IMR-90 (cell line): ENCODE results near the gene DYNC2H1. TPM values are rescaled to one million over a fixed set of nuclear protein-coding genes. Genes with fewer than 3 reads are reported as not detected.

ENCODE experiments used
- ATAC-seq: fragments of 200-7000 bp; cut with Tn5 transposase; 2 replicates; pipeline ENCODE4 v1.9.1; 2020; ENCODE audit warnings: low read depth, mild to moderate bottlenecking, moderate library complexity
- BruUV-seq: library from RNA; stranded (reverse); fragments of 400-500 nt; replicated peaks from 2 replicates; lab custom pipeline; 2021; lab: Mats Ljungman, UMichigan
- CTCF ChIA-PET: fragments of 300-600 bp; formaldehyde crosslinking; extraction: SDS; loops from one replicate; lab custom pipeline; 2021; ENCODE audit warnings: antibody characterized with exemption; lab: Yijun Ruan, JAX
- POLR2A ChIA-PET: fragments of 300-600 bp; sonication (Branson Sonifier 250); formaldehyde crosslinking; loops from one replicate; lab custom pipeline; 2022; ENCODE audit warnings: antibody characterized with exemption; ENCODE audit not compliant: unreplicated experiment; lab: Charles Lee
- DNase-seq: peaks from one replicate; pipeline ENCODE4 v3.0.0; 2013
- H2AFZ ChIP-seq: replicated peaks from 2 replicates; pipeline ENCODE3; 2013; ENCODE audit warnings: low read length, mild to moderate bottlenecking; ENCODE audit not compliant: poor library complexity
- H2AK5ac ChIP-seq: 2 replicates; pipeline ENCODE4 v1.6.1; 2013; ENCODE audit warnings: low read depth, low read length, inconsistent platforms
- H2AK9ac ChIP-seq: replicated peaks from 2 replicates; pipeline ENCODE3; 2013; ENCODE audit warnings: mild to moderate bottlenecking, low read depth, low read length, moderate library complexity; ENCODE audit not compliant: poor library complexity
- H2BK120ac ChIP-seq: 2 replicates; pipeline ENCODE4 v1.6.1; 2013; ENCODE audit warnings: low read depth, low read length, inconsistent platforms
- H2BK15ac ChIP-seq: 3 replicates; pipeline ENCODE4 v1.6.1; 2013; ENCODE audit warnings: low read depth, low read length, inconsistent platforms
- H2BK20ac ChIP-seq: 2 replicates; pipeline ENCODE4 v1.6.1; 2013; ENCODE audit warnings: low read depth, mild to moderate bottlenecking, inconsistent platforms, low read length, moderate library complexity
- H2BK5ac ChIP-seq: 2 replicates; pipeline ENCODE4 v1.6.1; 2013; ENCODE audit warnings: mild to moderate bottlenecking, low read depth, low read length, inconsistent platforms; ENCODE audit not compliant: poor library complexity, severe bottlenecking
- H3K14ac ChIP-seq: replicated peaks from 2 replicates; pipeline ENCODE4 v1.6.1; 2013; ENCODE audit warnings: low read depth, low read length, inconsistent platforms
- H3K18ac ChIP-seq: 2 replicates; pipeline ENCODE4 v1.6.1; 2013; ENCODE audit warnings: low read depth, low read length, control low read depth
- H3K23ac ChIP-seq: 2 replicates; pipeline ENCODE4 v1.6.1; 2013; ENCODE audit warnings: low read depth, low read length, inconsistent platforms
- H3K27ac ChIP-seq: 2 replicates; pipeline ENCODE4 v1.5.1; 2013; ENCODE audit warnings: mild to moderate bottlenecking, control low read depth, low read length; ENCODE audit not compliant: insufficient read depth
- H3K27me3 ChIP-seq: 2 replicates; pipeline ENCODE4 v1.6.1; 2013; ENCODE audit warnings: low read length; ENCODE audit not compliant: control insufficient read depth, insufficient read depth
- H3K36me3 ChIP-seq: 2 replicates; pipeline ENCODE4 v1.6.1; 2013; ENCODE audit warnings: low read length, mixed read lengths; ENCODE audit not compliant: control insufficient read depth, insufficient read depth
- H3K4ac ChIP-seq: 2 replicates; pipeline ENCODE4 v1.6.1; 2013; ENCODE audit warnings: low read depth, low read length, inconsistent platforms
- H3K4me1 ChIP-seq: 2 replicates; pipeline ENCODE4 v1.6.1; 2013; ENCODE audit warnings: low read length, mixed read lengths; ENCODE audit not compliant: control insufficient read depth, insufficient read depth
- H3K4me2 ChIP-seq: 2 replicates; pipeline ENCODE4 v1.6.1; 2013; ENCODE audit warnings: low read depth, mild to moderate bottlenecking, control low read depth, low read length, moderate library complexity
- H3K4me3 ChIP-seq: 2 replicates; pipeline ENCODE4 v1.5.1; 2013; ENCODE audit warnings: low read depth, mild to moderate bottlenecking, control low read depth, low read length, moderate library complexity; ENCODE audit not compliant: insufficient read depth
- H3K56ac ChIP-seq: 2 replicates; pipeline ENCODE4 v1.6.1; 2013; ENCODE audit warnings: low read length, inconsistent platforms; ENCODE audit not compliant: insufficient read depth; ENCODE audit errors: extremely low read depth
- H3K79me1 ChIP-seq, 2 experiments: 2 replicates each; pipeline ENCODE4 v1.6.1; 2013; ENCODE audit warnings: low read length in 2 of 2, inconsistent platforms in 1 of 2, low read depth in 1 of 2
- H3K9ac ChIP-seq: 2 replicates; pipeline ENCODE4 v1.6.1; 2013; ENCODE audit warnings: low read depth, low read length, control low read depth
- H3K9me1 ChIP-seq: 2 replicates; pipeline ENCODE4 v1.6.1; 2013; ENCODE audit warnings: low read length, inconsistent platforms; ENCODE audit not compliant: insufficient read depth
- H3K9me3 ChIP-seq: 2 replicates; pipeline ENCODE4 v1.6.1; 2013; ENCODE audit warnings: low read length; ENCODE audit not compliant: control insufficient read depth, insufficient read depth
- H4K20me1 ChIP-seq: 2 replicates; pipeline ENCODE4 v1.6.1; 2013; ENCODE audit warnings: low read length, inconsistent platforms; ENCODE audit not compliant: insufficient read depth
- H4K5ac ChIP-seq: 2 replicates; pipeline ENCODE4 v1.6.1; 2013; ENCODE audit warnings: mild to moderate bottlenecking, low read depth, low read length, control low read depth
- H4K8ac ChIP-seq, 2 experiments: 2 replicates each; pipeline ENCODE4 v1.6.1; 2013; ENCODE audit warnings: low read depth in 2 of 2, low read length in 2 of 2, control low read depth in 1 of 2, inconsistent platforms in 1 of 2
- H4K91ac ChIP-seq: 2 replicates; pipeline ENCODE4 v1.6.1; 2013; ENCODE audit warnings: low read depth, low read length, inconsistent platforms; ENCODE audit not compliant: insufficient read depth
- BHLHE40 ChIP-seq: fragments of 150-350 bp; IDR thresholded peaks from 2 replicates; pipeline ENCODE4 v1.6.1; 2016; ENCODE audit warnings: mild to moderate bottlenecking, low read depth, low read length
- CEBPB ChIP-seq: IDR thresholded peaks from 2 replicates; pipeline ENCODE4 v1.6.1; 2012; ENCODE audit warnings: low read depth, low read length, improper control_type of control experiment
- CHD1 ChIP-seq: IDR thresholded peaks from 2 replicates; pipeline ENCODE4 v1.6.1; 2012; ENCODE audit warnings: low read depth, low read length, improper control_type of control experiment
- CTCF ChIP-seq: conservative IDR thresholded peaks from 2 replicates; pipeline ENCODE4 v1.5.1; 2012; ENCODE audit warnings: mild to moderate bottlenecking, low read depth, low read length, improper control_type of control experiment
- FOS ChIP-seq: fragments of 150-350 bp; IDR thresholded peaks from 2 replicates; pipeline ENCODE4 v1.6.1; 2016; ENCODE audit warnings: low read depth, low read length
- MAFK ChIP-seq: IDR thresholded peaks from 2 replicates; pipeline ENCODE4 v1.6.1; 2012; ENCODE audit warnings: low read depth, low read length, improper control_type of control experiment
- MAZ ChIP-seq: IDR thresholded peaks from 2 replicates; pipeline ENCODE4 v1.6.1; 2012; ENCODE audit warnings: low read depth, mild to moderate bottlenecking, low read length, improper control_type of control experiment, moderate library complexity, borderline replicate concordance
- MXI1 ChIP-seq: IDR thresholded peaks from 2 replicates; pipeline ENCODE4 v1.6.1; 2012; ENCODE audit warnings: low read depth, mild to moderate bottlenecking, low read length, moderate library complexity, borderline replicate concordance
- NFE2L2 ChIP-seq: fragments of 150-350 bp; IDR thresholded peaks from 2 replicates; pipeline ENCODE4 v1.6.1; 2016; ENCODE audit warnings: low read depth, mild to moderate bottlenecking, low read length
- POLR2A ChIP-seq: IDR thresholded peaks from 2 replicates; pipeline ENCODE4 v1.6.1; 2012; ENCODE audit warnings: mild to moderate bottlenecking, low read depth, low read length
- RAD21 ChIP-seq: IDR thresholded peaks from 2 replicates; pipeline ENCODE4 v1.6.1; 2012; ENCODE audit warnings: low read length, improper control_type of control experiment
- RCOR1 ChIP-seq: IDR thresholded peaks from 2 replicates; pipeline ENCODE4 v1.6.1; 2012; ENCODE audit warnings: mild to moderate bottlenecking, low read length, improper control_type of control experiment; ENCODE audit not compliant: insufficient replicate concordance
- RFX5 ChIP-seq: IDR thresholded peaks from 2 replicates; pipeline ENCODE4 v1.8.0; 2012; ENCODE audit warnings: low read depth, mild to moderate bottlenecking, low read length, moderate library complexity
- SMC3 ChIP-seq: fragments of 150-350 bp; IDR thresholded peaks from 2 replicates; pipeline ENCODE4 v1.6.1; 2016; ENCODE audit warnings: low read depth, mild to moderate bottlenecking, antibody characterized with exemption, low read length, moderate library complexity
- USF2 ChIP-seq: fragments of 150-350 bp; IDR thresholded peaks from 2 replicates; pipeline ENCODE4 v1.6.1; 2017; ENCODE audit warnings: mild to moderate bottlenecking, antibody characterized with exemption, low read length, low read depth
- WGBS, 2 experiments: methylation state at CpG; one replicate each; pipeline versions ENCODE4 v1.1.5 to v1.1.7; 2013; ENCODE audit warnings: missing lambda C conversion rate in 2 of 2; ENCODE audit not compliant: insufficient read length in 1 of 2; ENCODE audit errors: extremely low coverage in 2 of 2; 5-methylcytosine and 5-hydroxymethylcytosine counted together
- dilution Hi-C: fragments of 300-500 bp; cut with HindIII; formaldehyde crosslinking; loops from one replicate; pipeline ENCODE4 v1.14.3; 2018; ENCODE audit warnings: low sequenced_read_pairs; ENCODE audit not compliant: unreplicated experiment
- in situ Hi-C: fragments of 300-500 bp; cut with MboI; formaldehyde crosslinking; loops from 3 replicates; pipeline ENCODE4 v1.14.3; 2019; ENCODE audit warnings: low sequenced_read_pairs, inconsistent platforms, mixed read lengths
- intact Hi-C: fragments of 100-400 bp; cut with micrococcal nuclease; formaldehyde crosslinking; loops from 2 replicates; pipeline ENCODE4 v1.10.0; 2022
- polyA plus RNA-seq, 3 experiments: library from polyadenylated mRNA; depleted of rRNA; stranded (reverse); fragments of >200 nt; gene quantifications; 2 replicates each; pipeline ENCODE4 v1.2.3, GENCODE V29; 2012; ENCODE audit warnings: low replicate concordance in 1 of 3
- total RNA-seq: library from RNA; depleted of rRNA; stranded (reverse); fragments of >200 nt; gene quantifications from 2 replicates; pipeline ENCODE4 v1.2.3, GENCODE V29; 2012
- TF ChIP-seq, protein P1 (sequence below): fragments of 150-350 bp; IDR thresholded peaks from 2 replicates; pipeline ENCODE4 v1.6.1; 2016; ENCODE audit warnings: low read depth, mild to moderate bottlenecking, low read length, moderate library complexity, borderline replicate concordance

The DYNC2H1 gene
- total and polyA plus RNA-seq, 2 of the 4 experiments (the other 2 are of a cell fraction) = 5.7 to 21.0 TPM

GRCh38 chr11:103520792-103521191 lies 411.6 kb downstream of the DYNC2H1 start:
- CTCF ChIA-PET = no interaction called here
- no TSS peak for BruUV-seq

More at GRCh38 chr11:103520792-103521191, 411.6 kb downstream of the DYNC2H1 start:
- Histone ChIP-seq H4K8ac (no peak overlapping the region), H3K23ac (no peak overlapping the region), H3K4me2 (no peak overlapping the region), H2AFZ (no peak overlapping the region), H4K91ac (no peak overlapping the region), H3K56ac (no peak overlapping the region), H2AK9ac (no peak overlapping the region), H2BK5ac (no peak overlapping the region), H3K14ac (no peak overlapping the region), H3K27ac (no peak overlapping the region), H4K20me1 (no peaks in the 10 kb centered on the region), H3K9ac (no peak overlapping the region), H3K4ac (no peak overlapping the region), H2BK20ac (no peak overlapping the region), H3K9me1 (no peaks in the 10 kb centered on the region), H3K27me3 (no peaks in the 10 kb centered on the region), H2BK15ac (no peak overlapping the region), H2BK120ac (no peak overlapping the region), H3K4me3 (no peak overlapping the region), H3K36me3 (no peaks in the 10 kb centered on the region), H3K9me3 (no peaks in the 10 kb centered on the region), H3K79me1 (no peaks in the 10 kb centered on the region), H4K5ac (no peak overlapping the region), H3K4me1 (no peaks in the 10 kb centered on the region), H2AK5ac (no peak overlapping the region), H3K18ac (no peak overlapping the region)
- WGBS, 2 experiments = no CpG with 5 or more reads among the region's 3 CpGs
- ATAC-seq = no peak
- dilution Hi-C loops = no loop called here
- in situ Hi-C loops = no loop called here
- no peak for DNase-seq
- POLR2A ChIA-PET = no interaction called here
- TF ChIP-seq MAFK (no peak), CEBPB (no peak), NFE2L2 (no peak), RFX5 (no peak), MAZ (no peak), BHLHE40 (no peak), USF2 (no peak), CTCF (no peak), CHD1 (no peak), MXI1 (no peak), POLR2A (no peak), RAD21 (no peak), RCOR1 (no peak), SMC3 (no peak), FOS (no peak)
- TF ChIP-seq, protein P1, sequence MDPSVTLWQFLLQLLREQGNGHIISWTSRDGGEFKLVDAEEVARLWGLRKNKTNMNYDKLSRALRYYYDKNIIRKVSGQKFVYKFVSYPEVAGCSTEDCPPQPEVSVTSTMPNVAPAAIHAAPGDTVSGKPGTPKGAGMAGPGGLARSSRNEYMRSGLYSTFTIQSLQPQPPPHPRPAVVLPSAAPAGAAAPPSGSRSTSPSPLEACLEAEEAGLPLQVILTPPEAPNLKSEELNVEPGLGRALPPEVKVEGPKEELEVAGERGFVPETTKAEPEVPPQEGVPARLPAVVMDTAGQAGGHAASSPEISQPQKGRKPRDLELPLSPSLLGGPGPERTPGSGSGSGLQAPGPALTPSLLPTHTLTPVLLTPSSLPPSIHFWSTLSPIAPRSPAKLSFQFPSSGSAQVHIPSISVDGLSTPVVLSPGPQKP = no peak
- intact Hi-C loops = no loop called here
